ENCODE results near the gene MICAL2. TPM values are rescaled to one million over a fixed set of nuclear protein-coding genes. Genes with fewer than 3 reads are reported as not detected.
A peak's percentile ranks its signal among the peaks of the same experiment; 100 is the strongest.

Gene MICAL2
- total and polyA plus RNA-seq, 7 donors = 6.8 to 45.7 (median 15.0) TPM

- H3K27me3 ChIP-seq (ENCODE audit: insufficient read depth in 3 of 3, low read length in 2 of 3) = no peaks in the 10 kb centered on the region
Observed at GRCh38 chr11:12175694-12176241, 65.4 kb downstream of the MICAL2 start.

GRCh38 chr11:12176410-12176809 lies 66.0 kb downstream of the MICAL2 start:
- WGBS, 3 donors = 95 to 96% (median 95%) methylated on average over 4 of the region's 4 CpGs
- Histone ChIP-seq H3K9me3 (no peaks in the 10 kb centered on the region), H3K36me3 (ENCODE audit: insufficient read depth in 1 of 2, low read depth in 1 of 2) (no peaks in the 10 kb centered on the region), H3K4me3 (no peak overlapping the region), H3K4me1 (no peaks in the 10 kb centered on the region), H3K27me3 (ENCODE audit: insufficient read depth in 3 of 3, low read length in 2 of 3) (no peaks in the 10 kb centered on the region), H3K27ac (no peak overlapping the region)
- intact Hi-C loops (cut with DNase I) = no loop called here
- no peak for TF ChIP-seq CTCF (IDR thresholded peaks at IDR 0.05)
- DNase-seq (no peak), ATAC-seq (no peak)

More at GRCh38 chr11:12175694-12176241, 65.4 kb downstream of the MICAL2 start:
- intact Hi-C loops (cut with DNase I) = no loop called here
- ATAC-seq (no peak), DNase-seq (no peak)
- no peaks in the 10 kb centered on the region for H3K36me3 ChIP-seq (ENCODE audit: insufficient read depth in 1 of 2, low read depth in 1 of 2)
- no peak overlapping the region for H3K4me3 ChIP-seq
- no peak for TF ChIP-seq CTCF (IDR thresholded peaks at IDR 0.05)
- no peak overlapping the region for H3K27ac ChIP-seq
- H3K4me1 ChIP-seq = no peaks in the 10 kb centered on the region
- H3K9me3 ChIP-seq = no peaks in the 10 kb centered on the region
- WGBS, 3 donors = 40 to 86% (median 44%) methylated on average over 4 of the region's 4 CpGs

- no peak overlapping the region for H3K27ac ChIP-seq
- no peaks in the 10 kb centered on the region for H3K36me3 ChIP-seq (ENCODE audit: insufficient read depth in 1 of 2, low read depth in 1 of 2)
- no peaks in the 10 kb centered on the region for H3K27me3 ChIP-seq (ENCODE audit: insufficient read depth in 3 of 3, low read length in 2 of 3)
- H3K9me3 ChIP-seq = no peaks in the 10 kb centered on the region
- ATAC-seq = no peak
- H3K4me1 ChIP-seq = peaks cover 4% of the 10 kb centered on the region
- TF ChIP-seq CTCF (IDR thresholded peaks at IDR 0.05) = no peak
- DNase-seq = no peak
- intact Hi-C loops (cut with DNase I) = no loop called here
- WGBS, 3 donors = 64 to 82% (median 67%) methylated on average over 3 of the region's 3 CpGs
- no peak overlapping the region for H3K4me3 ChIP-seq
Observed at GRCh38 chr11:12177739-12178338, 67.4 kb downstream of the MICAL2 start.

GRCh38 chr11:12179019-12179418 lies 68.6 kb downstream of the MICAL2 start:
- 72 to 88% (median 79%) methylated on average over 5 of the region's 5 CpGs for WGBS, 3 donors
- Histone ChIP-seq H3K27me3 (ENCODE audit: insufficient read depth in 3 of 3, low read length in 2 of 3) (no peaks in the 10 kb centered on the region), H3K4me3 (no peak overlapping the region), H3K27ac (no peak overlapping the region), H3K9me3 (no peaks in the 10 kb centered on the region), H3K4me1 (peaks cover 9% of the 10 kb centered on the region), H3K36me3 (ENCODE audit: insufficient read depth in 1 of 2, low read depth in 1 of 2) (no peaks in the 10 kb centered on the region)
- DNase-seq = no peak
- no peak for TF ChIP-seq CTCF (IDR thresholded peaks at IDR 0.05)
- no peak for ATAC-seq
- intact Hi-C loops (cut with DNase I) = no loop called here

- Histone ChIP-seq H3K9me3 (no peaks in the 10 kb centered on the region), H3K27me3 (ENCODE audit: insufficient read depth in 3 of 3, low read length in 2 of 3) (no peaks in the 10 kb centered on the region), H3K27ac (no peak overlapping the region), H3K4me1 (peaks cover 9% of the 10 kb centered on the region), H3K4me3 (no peak overlapping the region), H3K36me3 (ENCODE audit: insufficient read depth in 1 of 2, low read depth in 1 of 2) (no peaks in the 10 kb centered on the region)
- WGBS, 3 donors = 36 to 46% (median 38%) methylated on average over 4 of the region's 4 CpGs
- DNase-seq = no peak
- no peak for TF ChIP-seq CTCF (IDR thresholded peaks at IDR 0.05)
- intact Hi-C loops (cut with DNase I) = no loop called here
- peak in 1 of 4 donors; percentile 45 for ATAC-seq
Observed at GRCh38 chr11:12179531-12179930, 69.1 kb downstream of the MICAL2 start.

Measured in psoas muscle (tissue), 8 donors.